ENCODE measurements around the gene GH1. TPM values are rescaled to one million over a fixed set of nuclear protein-coding genes. Genes with fewer than 3 reads are reported as not detected.
"Not testable (repeated sequence)": the region's sequence is repeated elsewhere in the genome, so short reads cannot be mapped to it uniquely, and the experiment has no call there.

The GH1 gene
- total and polyA plus RNA-seq, 9 of the 15 experiments (the other 6 are each of a cell fraction or from before 2014, with no cell fraction given): not detected

- H3K4me1 ChIP-seq (replicated peaks in 1 of 2; ENCODE audit: control insufficient read depth in 2 of 2, insufficient read depth in 2 of 2, low read length in 2 of 2); H3K36me3 ChIP-seq (ENCODE audit: control insufficient read depth, insufficient read depth, low read length); H3K4me3 ChIP-seq; H3K27ac ChIP-seq (ENCODE audit: extremely low read depth, low read depth, low read length); in situ Hi-C loops (cut with MboI); intact Hi-C loops (cut with micrococcal nuclease); H3K79me2 ChIP-seq (ENCODE audit: control insufficient read depth, insufficient read depth, low read length); H3K9me1 ChIP-seq (ENCODE audit: control insufficient read depth, insufficient read depth, low read length); BruUV-seq (replicated peaks); FAIRE-seq; H3K9ac ChIP-seq (ENCODE audit: insufficient read depth in 1 of 2, low read depth in 2 of 2, low read length in 2 of 2); H3K9me3 ChIP-seq (replicated peaks; ENCODE audit: control insufficient read depth, insufficient read depth, low read depth, low read length); H2AFZ ChIP-seq (ENCODE audit: low read depth, low read length); H4K20me1 ChIP-seq (replicated peaks; ENCODE audit: control insufficient read depth, insufficient read depth, low read length); CTCF ChIA-PET (ENCODE audit: low intra/inter-chr PET ratio): not testable (repeated sequence)
- 12% methylated on average over 11 of the region's 11 CpGs for WGBS (ENCODE audit: insufficient coverage, low coverage, missing lambda C conversion rate)
- ATAC-seq: peak; percentile 57
- H3K4me2 ChIP-seq (ENCODE audit: insufficient read depth, low read length): peak overlapping the region; percentile 11; the same call in 1 of the 2 replicates
- DNase-seq (ENCODE audit: extremely low read depth in 1 of 4, low spot score in 3 of 4): peak in 2 of 4 experiments; percentile 14 to 21
- H3K27me3 ChIP-seq (ENCODE audit: control insufficient read depth in 2 of 2, insufficient read depth in 2 of 2, low read length in 2 of 2): peaks cover 5 to 44% of the 10 kb centered on the region in 2 experiments; a peak in 3 of 5 replicates
- POLR2A ChIA-PET: interaction anchor here (0.6 to 1.5 kb wide), 6 partner anchors 11 to 264 kb away, joined by 3 to 5 read pairs (median 3); no protein-coding TSS in a partner anchor
- TF ChIP-seq, protein P1, sequence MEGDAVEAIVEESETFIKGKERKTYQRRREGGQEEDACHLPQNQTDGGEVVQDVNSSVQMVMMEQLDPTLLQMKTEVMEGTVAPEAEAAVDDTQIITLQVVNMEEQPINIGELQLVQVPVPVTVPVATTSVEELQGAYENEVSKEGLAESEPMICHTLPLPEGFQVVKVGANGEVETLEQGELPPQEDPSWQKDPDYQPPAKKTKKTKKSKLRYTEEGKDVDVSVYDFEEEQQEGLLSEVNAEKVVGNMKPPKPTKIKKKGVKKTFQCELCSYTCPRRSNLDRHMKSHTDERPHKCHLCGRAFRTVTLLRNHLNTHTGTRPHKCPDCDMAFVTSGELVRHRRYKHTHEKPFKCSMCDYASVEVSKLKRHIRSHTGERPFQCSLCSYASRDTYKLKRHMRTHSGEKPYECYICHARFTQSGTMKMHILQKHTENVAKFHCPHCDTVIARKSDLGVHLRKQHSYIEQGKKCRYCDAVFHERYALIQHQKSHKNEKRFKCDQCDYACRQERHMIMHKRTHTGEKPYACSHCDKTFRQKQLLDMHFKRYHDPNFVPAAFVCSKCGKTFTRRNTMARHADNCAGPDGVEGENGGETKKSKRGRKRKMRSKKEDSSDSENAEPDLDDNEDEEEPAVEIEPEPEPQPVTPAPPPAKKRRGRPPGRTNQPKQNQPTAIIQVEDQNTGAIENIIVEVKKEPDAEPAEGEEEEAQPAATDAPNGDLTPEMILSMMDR (IDR thresholded peaks at IDR 0.05 in 2 of 3, conservative IDR thresholded peaks at IDR 0.05 in 1 of 3; ENCODE audit: insufficient read depth in 2 of 3, low read depth in 1 of 3, low read length in 3 of 3): peak; percentile 27 to 39 (median 31); a peak in 3 of 6 replicates
Measured at GRCh38 chr17:63881337-63881736, 37.3 kb downstream of the GH1 start.

DNA sequence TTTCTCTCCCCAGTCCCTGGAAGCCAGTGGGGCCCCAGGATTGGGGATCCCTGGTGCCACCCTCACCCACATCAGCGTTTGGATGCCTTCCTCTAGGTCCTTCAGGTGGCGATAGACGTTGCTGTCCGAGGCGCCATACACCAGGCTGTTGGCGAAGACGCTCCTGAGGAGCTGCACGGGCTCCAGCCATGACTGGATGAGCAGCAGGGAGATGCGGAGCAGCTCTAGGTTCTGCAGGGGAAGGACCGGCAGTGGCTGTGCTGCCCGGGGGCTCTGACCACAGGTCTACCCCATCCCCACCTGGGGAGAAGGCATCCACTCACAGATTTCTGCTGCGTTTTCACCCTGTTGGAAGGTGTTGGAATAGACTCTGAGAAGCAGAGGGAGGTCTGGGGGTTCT is 37.9 kb downstream of the GH1 start:
- Histone ChIP-seq H3K27ac (ENCODE audit: extremely low read depth, low read depth, low read length) (no peak overlapping the region), H3K79me2 (ENCODE audit: control insufficient read depth, insufficient read depth, low read length) (no peaks in the 10 kb centered on the region), H3K36me3 (ENCODE audit: control insufficient read depth, insufficient read depth, low read length) (no peaks in the 10 kb centered on the region), H4K20me1 (replicated peaks; ENCODE audit: control insufficient read depth, insufficient read depth, low read length) (no peaks in the 10 kb centered on the region), H3K4me1 (replicated peaks in 1 of 2; ENCODE audit: control insufficient read depth in 2 of 2, insufficient read depth in 2 of 2, low read length in 2 of 2) (peaks cover 0 to 3% of the 10 kb centered on the region in 2 experiments; a peak in 2 of 5 replicates), H3K9ac (ENCODE audit: insufficient read depth in 1 of 2, low read depth in 2 of 2, low read length in 2 of 2) (no peak overlapping the region), H3K9me1 (ENCODE audit: control insufficient read depth, insufficient read depth, low read length) (no peaks in the 10 kb centered on the region), H3K4me2 (ENCODE audit: insufficient read depth, low read length) (no peak overlapping the region), H2AFZ (ENCODE audit: low read depth, low read length) (no peak overlapping the region), H3K4me3 (no peak overlapping the region), H3K27me3 (ENCODE audit: control insufficient read depth in 2 of 2, insufficient read depth in 2 of 2, low read length in 2 of 2) (peaks cover 5 to 46% of the 10 kb centered on the region in 2 experiments; a peak in 3 of 5 replicates), H3K9me3 (replicated peaks; ENCODE audit: control insufficient read depth, insufficient read depth, low read depth, low read length) (no peaks in the 10 kb centered on the region)
- intact Hi-C loops (cut with micrococcal nuclease): no loop called here
- POLR2A ChIA-PET: interaction anchor here (0.8 to 1.5 kb wide), 4 partner anchors 18 to 265 kb away, joined by 3 to 5 read pairs (median 4); no protein-coding TSS in a partner anchor
- no TSS peak for BruUV-seq (replicated peaks)
- in situ Hi-C loops (cut with MboI): no loop called here
- WGBS (ENCODE audit: insufficient coverage, low coverage, missing lambda C conversion rate): 34% methylated on average over 12 of the region's 12 CpGs
- DNase-seq (ENCODE audit: extremely low read depth in 1 of 4, low spot score in 3 of 4) (no peak), FAIRE-seq (no peak), ATAC-seq (no peak)
- CTCF ChIA-PET (ENCODE audit: low intra/inter-chr PET ratio): no interaction called here
- TF ChIP-seq ZNF696 (CRISPR knock-in tag; conservative IDR thresholded peaks at IDR 0.05) (no peak), PPARD (CRISPR knock-in tag; IDR thresholded peaks at IDR 0.05) (no peak)

DNA sequence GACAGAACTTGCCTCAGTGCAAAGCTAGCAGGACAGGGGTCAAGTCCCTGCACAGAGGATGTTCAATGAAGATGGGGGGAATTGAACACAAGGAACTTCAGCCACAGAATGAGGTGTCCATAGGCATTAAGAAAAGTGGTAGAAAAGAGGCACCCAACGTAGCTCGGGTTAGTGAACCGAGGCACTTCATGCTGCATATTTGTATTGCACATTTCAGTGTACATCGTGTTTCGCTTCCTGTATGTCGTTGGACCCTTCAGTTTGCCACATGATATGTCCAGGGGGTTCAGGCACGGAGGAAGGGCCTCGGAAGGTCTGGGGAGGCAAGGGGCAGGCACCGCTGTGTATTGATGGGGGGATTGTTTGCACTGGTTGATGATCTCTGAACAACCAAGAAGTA is 40.2 kb downstream of the GH1 start:
- in situ Hi-C loops (cut with MboI); H2AFZ ChIP-seq (ENCODE audit: low read depth, low read length); H3K4me2 ChIP-seq (ENCODE audit: insufficient read depth, low read length); H3K9me1 ChIP-seq (ENCODE audit: control insufficient read depth, insufficient read depth, low read length); intact Hi-C loops (cut with micrococcal nuclease); DNase-seq (ENCODE audit: extremely low read depth in 1 of 4, low spot score in 3 of 4); H3K27ac ChIP-seq (ENCODE audit: extremely low read depth, low read depth, low read length); ATAC-seq; CTCF ChIA-PET (ENCODE audit: low intra/inter-chr PET ratio); FAIRE-seq; H3K4me1 ChIP-seq (replicated peaks in 1 of 2; ENCODE audit: control insufficient read depth in 2 of 2, insufficient read depth in 2 of 2, low read length in 2 of 2); H3K9ac ChIP-seq (ENCODE audit: insufficient read depth in 1 of 2, low read depth in 2 of 2, low read length in 2 of 2); H3K9me3 ChIP-seq (replicated peaks; ENCODE audit: control insufficient read depth, insufficient read depth, low read depth, low read length); H3K79me2 ChIP-seq (ENCODE audit: control insufficient read depth, insufficient read depth, low read length); H3K4me3 ChIP-seq; BruUV-seq (replicated peaks); H3K36me3 ChIP-seq (ENCODE audit: control insufficient read depth, insufficient read depth, low read length); H4K20me1 ChIP-seq (replicated peaks; ENCODE audit: control insufficient read depth, insufficient read depth, low read length): not testable (repeated sequence)
- POLR2A ChIA-PET: interaction anchor here (1.2 kb wide), 1 partner anchor 17 kb away, joined by 3 read pairs; no protein-coding TSS in a partner anchor
- 5% methylated on average over 9 of the region's 9 CpGs for WGBS (ENCODE audit: insufficient coverage, low coverage, missing lambda C conversion rate)
- peaks cover 5 to 35% of the 10 kb centered on the region in 2 experiments; a peak in 3 of 5 replicates for H3K27me3 ChIP-seq (ENCODE audit: control insufficient read depth in 2 of 2, insufficient read depth in 2 of 2, low read length in 2 of 2)

Measured in K562 (cell line).